Ovary (tissue), 3 donors: ENCODE measurements around the gene CEPT1.

Source experiments
- EP300 ChIP-seq: sonication (generic); formaldehyde crosslinking; IDR thresholded peaks from one replicate; pipeline ENCODE4 v1.6.1; 2017; ENCODE audit warnings: antibody characterized with exemption
- POLR2A ChIP-seq: fragments of 450-650 bp; IDR thresholded peaks from one replicate; pipeline ENCODE4 v1.6.1; 2017; ENCODE audit warnings: antibody characterized with exemption, mild to moderate bottlenecking, moderate library complexity
- TF ChIP-seq, protein P1 (sequence below), 3 donors: fragments of 450-650 bp in 2 of 3; fragments of 200-600 bp in 1 of 3; IDR thresholded peaks; one replicate each; pipeline versions ENCODE4 v1.5.1 to v1.8.0; 2016 to 2022; ENCODE audit warnings: antibody characterized with exemption in 3 of 3, mild to moderate bottlenecking in 1 of 3
- donor health status: DM: no; HTN: no; CAD: no.

DNA sequence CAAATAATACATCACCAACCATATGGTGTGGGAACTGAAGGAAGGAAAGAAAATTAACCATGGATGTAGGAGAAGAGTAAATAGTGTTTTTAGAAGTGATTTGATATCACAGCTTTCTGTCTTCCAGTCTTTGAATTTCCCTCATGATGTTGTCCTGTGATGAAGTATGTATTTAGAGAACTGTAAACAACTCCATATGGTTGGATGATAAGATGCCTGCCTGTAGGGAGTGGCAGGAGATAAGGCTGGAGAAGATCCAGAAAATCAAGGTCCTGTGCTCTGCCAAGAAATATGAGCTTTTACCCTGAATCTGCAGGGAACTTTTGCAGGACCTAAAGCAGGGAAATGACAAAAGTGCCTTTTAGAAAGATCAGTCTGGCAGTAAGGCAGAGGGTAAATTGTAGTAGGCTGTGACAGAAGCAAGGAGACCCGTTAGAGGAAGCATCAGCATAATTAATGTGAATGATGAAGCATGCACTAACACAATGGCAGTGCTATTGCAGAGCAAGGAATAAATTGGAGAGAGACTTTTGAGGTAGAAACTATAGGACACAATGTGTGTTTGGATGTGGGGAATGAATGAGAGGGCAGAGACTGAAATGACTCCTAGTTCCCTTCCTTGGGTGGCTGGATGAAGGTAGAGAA, 21.9 kb downstream of the CEPT1 start:
- TF ChIP-seq POLR2A (no peak), EP300 (no peak)
- TF ChIP-seq, protein P1, sequence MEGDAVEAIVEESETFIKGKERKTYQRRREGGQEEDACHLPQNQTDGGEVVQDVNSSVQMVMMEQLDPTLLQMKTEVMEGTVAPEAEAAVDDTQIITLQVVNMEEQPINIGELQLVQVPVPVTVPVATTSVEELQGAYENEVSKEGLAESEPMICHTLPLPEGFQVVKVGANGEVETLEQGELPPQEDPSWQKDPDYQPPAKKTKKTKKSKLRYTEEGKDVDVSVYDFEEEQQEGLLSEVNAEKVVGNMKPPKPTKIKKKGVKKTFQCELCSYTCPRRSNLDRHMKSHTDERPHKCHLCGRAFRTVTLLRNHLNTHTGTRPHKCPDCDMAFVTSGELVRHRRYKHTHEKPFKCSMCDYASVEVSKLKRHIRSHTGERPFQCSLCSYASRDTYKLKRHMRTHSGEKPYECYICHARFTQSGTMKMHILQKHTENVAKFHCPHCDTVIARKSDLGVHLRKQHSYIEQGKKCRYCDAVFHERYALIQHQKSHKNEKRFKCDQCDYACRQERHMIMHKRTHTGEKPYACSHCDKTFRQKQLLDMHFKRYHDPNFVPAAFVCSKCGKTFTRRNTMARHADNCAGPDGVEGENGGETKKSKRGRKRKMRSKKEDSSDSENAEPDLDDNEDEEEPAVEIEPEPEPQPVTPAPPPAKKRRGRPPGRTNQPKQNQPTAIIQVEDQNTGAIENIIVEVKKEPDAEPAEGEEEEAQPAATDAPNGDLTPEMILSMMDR (IDR thresholded peaks at IDR 0.05): no peak
